ENCODE data around the gene AMN.

- no peak for TF ChIP-seq CTCF (IDR thresholded peaks at IDR 0.05; ENCODE audit: low read depth, low read length, poor library complexity, severe bottlenecking)
- no peak for TF ChIP-seq EZH2phosphoT487 (IDR thresholded peaks at IDR 0.05; ENCODE audit: borderline replicate concordance, low read length)
Measured at GRCh38 chr14:102909911-102910310, 12.6 kb upstream of the AMN start.

All from DOHH2 (cell line).